Astrocyte of the cerebellum (primary cell): ENCODE measurements around the gene EHBP1.

Experiments
- DNase-seq: peaks from one replicate; pipeline ENCODE4 v3.0.0-alpha.2; 2011; ENCODE audit warnings: low read depth
- H3K4me3 ChIP-seq: 2 replicates; pipeline ENCODE4 v1.5.1; 2011; ENCODE audit warnings: mild to moderate bottlenecking, low read depth, low read length, moderate library complexity
- in situ Hi-C: cut with HindIII; loops from 2 replicates; pipeline ENCODE4 v1.10.0; 2017; ENCODE audit warnings: low sequenced_read_pairs
- TF ChIP-seq, protein P1 (sequence below): IDR thresholded peaks from 2 replicates; pipeline ENCODE4 v1.5.1; 2012; ENCODE audit warnings: low read length, low read depth, moderate library complexity, mild to moderate bottlenecking; ENCODE audit errors: missing control alignments

The EHBP1 gene

DNA sequence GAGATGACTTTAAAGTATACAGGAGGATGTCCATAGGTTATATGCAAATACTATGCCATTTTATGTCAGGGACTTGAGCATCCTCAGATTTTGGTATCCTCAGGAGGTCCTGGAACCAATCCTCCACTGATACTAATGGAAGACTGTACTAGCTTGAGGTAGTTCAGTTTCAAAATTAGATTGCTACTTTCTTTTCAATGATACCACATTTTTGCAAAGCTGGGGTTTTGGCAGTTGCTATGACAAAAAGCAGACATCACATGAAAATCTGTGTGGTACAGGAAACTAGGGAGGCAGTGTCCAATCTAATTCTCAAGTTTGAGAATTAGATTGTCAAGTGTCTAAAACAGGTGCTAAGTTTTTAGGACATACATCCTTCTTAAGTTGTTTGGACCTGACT lies 14.2 kb downstream of the EHBP1 start:
- H3K4me3 ChIP-seq = no peak overlapping the region
- TF ChIP-seq, protein P1, sequence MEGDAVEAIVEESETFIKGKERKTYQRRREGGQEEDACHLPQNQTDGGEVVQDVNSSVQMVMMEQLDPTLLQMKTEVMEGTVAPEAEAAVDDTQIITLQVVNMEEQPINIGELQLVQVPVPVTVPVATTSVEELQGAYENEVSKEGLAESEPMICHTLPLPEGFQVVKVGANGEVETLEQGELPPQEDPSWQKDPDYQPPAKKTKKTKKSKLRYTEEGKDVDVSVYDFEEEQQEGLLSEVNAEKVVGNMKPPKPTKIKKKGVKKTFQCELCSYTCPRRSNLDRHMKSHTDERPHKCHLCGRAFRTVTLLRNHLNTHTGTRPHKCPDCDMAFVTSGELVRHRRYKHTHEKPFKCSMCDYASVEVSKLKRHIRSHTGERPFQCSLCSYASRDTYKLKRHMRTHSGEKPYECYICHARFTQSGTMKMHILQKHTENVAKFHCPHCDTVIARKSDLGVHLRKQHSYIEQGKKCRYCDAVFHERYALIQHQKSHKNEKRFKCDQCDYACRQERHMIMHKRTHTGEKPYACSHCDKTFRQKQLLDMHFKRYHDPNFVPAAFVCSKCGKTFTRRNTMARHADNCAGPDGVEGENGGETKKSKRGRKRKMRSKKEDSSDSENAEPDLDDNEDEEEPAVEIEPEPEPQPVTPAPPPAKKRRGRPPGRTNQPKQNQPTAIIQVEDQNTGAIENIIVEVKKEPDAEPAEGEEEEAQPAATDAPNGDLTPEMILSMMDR = no peak
- in situ Hi-C loops = no loop called here
- no peak for DNase-seq

DNA sequence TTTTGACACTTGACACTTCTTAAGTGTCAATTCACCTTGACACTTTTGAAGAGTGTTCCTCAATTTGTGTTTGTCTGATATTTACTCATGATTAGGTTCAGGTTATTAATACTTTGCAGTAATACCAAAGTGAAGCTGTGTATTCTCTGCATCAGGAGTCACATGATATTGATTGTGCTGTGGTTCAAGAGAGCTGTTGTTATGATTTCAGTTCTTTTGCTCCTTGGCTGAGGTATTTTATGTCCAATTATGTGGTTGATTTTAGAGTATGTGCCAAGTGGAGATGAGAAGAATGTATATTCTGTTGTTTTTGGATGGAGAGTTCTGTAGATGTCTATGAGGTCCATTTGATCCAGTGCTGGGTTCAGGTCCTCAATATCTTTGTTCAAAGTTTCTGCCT lies 17.2 kb downstream of the EHBP1 start:
- TF ChIP-seq, protein P1 = no peak
- DNase-seq = no peak
- in situ Hi-C loops = no loop called here
- no peak overlapping the region for H3K4me3 ChIP-seq

DNA sequence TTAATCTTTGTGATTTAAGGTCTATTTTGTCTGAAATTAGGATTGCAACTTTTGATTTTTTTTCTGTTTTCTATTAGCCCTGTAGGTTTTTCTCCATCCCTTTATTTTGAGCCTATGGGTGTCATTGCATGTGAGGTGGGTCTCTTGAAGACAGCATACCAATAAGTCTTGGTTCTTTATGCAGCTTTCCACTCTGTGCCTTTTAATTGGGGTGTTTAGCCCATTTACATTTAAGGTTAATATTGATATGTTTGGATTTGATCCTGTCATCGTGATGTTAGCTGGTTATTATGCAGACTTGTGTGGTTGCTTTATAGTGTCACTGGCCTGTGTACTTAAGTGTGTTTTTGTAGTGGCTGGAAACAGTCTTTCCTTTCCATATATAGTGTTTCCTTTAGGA lies 17.7 kb downstream of the EHBP1 start:
- no peak overlapping the region for H3K4me3 ChIP-seq
- TF ChIP-seq, protein P1 = no peak
- in situ Hi-C loops = no loop called here
- no peak for DNase-seq

DNA sequence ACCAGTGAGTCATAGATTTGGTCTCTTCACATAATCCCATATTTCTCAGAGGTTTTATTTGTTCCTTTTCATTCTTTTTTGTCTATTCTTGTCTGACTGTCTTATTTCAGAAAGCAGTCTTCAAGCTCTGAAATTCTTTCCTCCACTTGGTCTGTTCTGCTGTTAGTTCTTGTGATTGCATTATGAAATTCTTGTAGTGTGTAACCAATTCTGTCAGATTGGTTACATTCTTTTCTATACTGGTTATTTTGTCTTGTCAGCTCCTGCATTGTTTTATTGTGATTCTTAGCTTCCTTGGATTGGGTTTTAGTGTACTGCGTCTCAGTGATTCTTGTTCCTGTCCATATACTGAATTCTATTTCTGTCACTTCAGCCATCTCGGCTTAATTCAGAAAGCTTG lies 18.6 kb downstream of the EHBP1 start:
- in situ Hi-C loops = no loop called here
- H3K4me3 ChIP-seq = no peak overlapping the region
- DNase-seq = no peak
- TF ChIP-seq, protein P1 = no peak

DNA sequence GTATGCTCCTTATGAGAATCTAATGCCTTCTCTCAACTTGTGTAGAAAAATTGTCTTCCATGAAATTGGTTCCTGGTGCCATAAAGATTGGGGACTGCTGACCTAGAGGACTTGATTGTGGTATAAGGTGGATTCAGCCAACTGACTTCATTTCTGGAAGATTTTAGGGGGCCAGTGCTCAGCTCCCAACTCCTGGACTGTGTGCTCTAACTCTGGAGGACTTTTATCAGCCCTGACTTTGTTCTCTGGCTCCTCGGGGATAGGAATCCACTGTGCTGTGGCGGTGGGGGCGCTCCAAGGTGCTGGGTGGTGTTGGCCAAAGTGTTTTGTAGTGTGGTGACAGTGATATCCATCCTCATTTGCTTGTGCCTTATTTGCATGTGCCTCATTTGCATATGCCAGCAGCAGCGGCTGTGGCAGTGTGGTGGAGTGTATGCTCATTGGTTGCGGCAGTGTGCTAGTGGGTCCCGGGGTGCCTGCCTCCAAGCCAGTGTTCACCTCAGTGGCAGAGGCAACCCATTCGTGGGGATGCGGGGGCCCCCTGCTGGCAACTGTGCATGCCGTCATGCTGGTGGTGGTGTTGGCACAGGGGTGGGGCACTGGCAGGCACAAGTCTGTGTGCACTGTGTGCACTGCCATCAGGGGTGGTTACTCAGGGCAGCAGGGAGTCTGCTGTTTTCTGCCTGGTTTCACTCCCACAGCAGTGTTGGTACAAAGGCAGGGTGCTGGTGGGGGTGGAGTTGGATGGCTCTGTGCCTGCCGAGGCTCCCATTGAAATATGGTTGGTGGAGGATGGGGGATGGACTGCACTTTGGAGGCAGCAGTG lies 19.6 kb downstream of the EHBP1 start:
- no peak for DNase-seq
- in situ Hi-C loops = no loop called here
- H3K4me3 ChIP-seq = no peak overlapping the region
- TF ChIP-seq, protein P1 = peak; percentile 10

DNA sequence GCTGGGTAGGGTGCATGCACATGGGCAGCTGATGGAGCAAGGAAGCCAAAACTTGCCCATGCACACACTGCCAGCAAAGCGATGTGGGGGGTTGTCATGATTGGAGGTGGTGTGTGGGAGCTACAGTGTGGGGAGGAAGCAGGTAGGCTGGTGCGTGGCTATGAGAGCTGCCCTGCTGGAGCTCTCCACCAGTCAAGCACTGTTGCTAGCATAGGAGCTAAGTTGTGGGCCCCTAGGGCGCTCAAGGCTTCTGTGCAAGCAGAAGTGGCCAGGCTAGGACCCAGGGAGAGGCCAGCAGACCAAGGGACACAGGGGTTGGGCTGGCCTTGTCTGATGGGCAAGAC lies 20.2 kb downstream of the EHBP1 start:
- DNase-seq = no peak
- in situ Hi-C loops = no loop called here
- TF ChIP-seq, protein P1 = no peak
- no peak overlapping the region for H3K4me3 ChIP-seq
